Fibroblast of skin of left biceps (primary cell): ENCODE measurements around the gene GNS.
"Not testable (repeated sequence)": the region's sequence is repeated elsewhere in the genome, so short reads cannot be mapped to it uniquely, and the experiment has no call there.

ENCODE experiments used
- DNase-seq, 2 experiments: peaks; one replicate each; pipeline ENCODE4 v3.0.0-alpha.2; 2013; ENCODE audit warnings: low read depth in 2 of 2

GNS gene

GRCh38 chr12:64759035-64759894, at the start of gene GNS:
GNS (minus strand) TSS chr12:64759406; CDS start chr12:64759276, 130 bp downstream.
- DNase-seq = peak; percentile 78 to 84

- DNase-seq = no peak
Observed at GRCh38 chr12:64808110-64808509, 48.9 kb upstream of the GNS start.

GRCh38 chr12:64806593-64807460, 47.6 kb upstream of the GNS start:
- peak; percentile 28 to 29 for DNase-seq

GRCh38 chr12:64806173-64806572, 47.0 kb upstream of the GNS start:
- DNase-seq = no peak

- not testable (repeated sequence) for DNase-seq
Observed at GRCh38 chr12:64802180-64802775, 43.1 kb upstream of the GNS start.

GRCh38 chr12:64801381-64801780, 42.2 kb upstream of the GNS start:
- DNase-seq = no peak

- no peak for DNase-seq
Observed at GRCh38 chr12:64800640-64801039, 41.4 kb upstream of the GNS start.

- no peak for DNase-seq
Observed at GRCh38 chr12:64798165-64798564, 39.0 kb upstream of the GNS start.

GRCh38 chr12:64797156-64797555, 38.0 kb upstream of the GNS start:
- no peak for DNase-seq

GRCh38 chr12:64796205-64796845, 37.1 kb upstream of the GNS start:
- peak; percentile 59 to 66 for DNase-seq

GRCh38 chr12:64794305-64794704, 35.1 kb upstream of the GNS start:
- DNase-seq = no peak

GRCh38 chr12:64793610-64794009, 34.4 kb upstream of the GNS start:
- no peak for DNase-seq

- DNase-seq = no peak
Observed at GRCh38 chr12:64792128-64792527, 32.9 kb upstream of the GNS start.

- DNase-seq = peak in 1 of 2 experiments; percentile 3
Observed at GRCh38 chr12:64791036-64791435, 31.8 kb upstream of the GNS start.

GRCh38 chr12:64790166-64790565, 31.0 kb upstream of the GNS start:
- no peak for DNase-seq

GRCh38 chr12:64785838-64786237, 26.6 kb upstream of the GNS start:
- no peak for DNase-seq

- no peak for DNase-seq
Observed at GRCh38 chr12:64782191-64782876, 23.1 kb upstream of the GNS start.

- DNase-seq = no peak
Observed at GRCh38 chr12:64781280-64782190, 22.3 kb upstream of the GNS start.

- no peak for DNase-seq
Observed at GRCh38 chr12:64780531-64781279, 21.5 kb upstream of the GNS start.
